ENCODE results near the gene PISD.

DNA sequence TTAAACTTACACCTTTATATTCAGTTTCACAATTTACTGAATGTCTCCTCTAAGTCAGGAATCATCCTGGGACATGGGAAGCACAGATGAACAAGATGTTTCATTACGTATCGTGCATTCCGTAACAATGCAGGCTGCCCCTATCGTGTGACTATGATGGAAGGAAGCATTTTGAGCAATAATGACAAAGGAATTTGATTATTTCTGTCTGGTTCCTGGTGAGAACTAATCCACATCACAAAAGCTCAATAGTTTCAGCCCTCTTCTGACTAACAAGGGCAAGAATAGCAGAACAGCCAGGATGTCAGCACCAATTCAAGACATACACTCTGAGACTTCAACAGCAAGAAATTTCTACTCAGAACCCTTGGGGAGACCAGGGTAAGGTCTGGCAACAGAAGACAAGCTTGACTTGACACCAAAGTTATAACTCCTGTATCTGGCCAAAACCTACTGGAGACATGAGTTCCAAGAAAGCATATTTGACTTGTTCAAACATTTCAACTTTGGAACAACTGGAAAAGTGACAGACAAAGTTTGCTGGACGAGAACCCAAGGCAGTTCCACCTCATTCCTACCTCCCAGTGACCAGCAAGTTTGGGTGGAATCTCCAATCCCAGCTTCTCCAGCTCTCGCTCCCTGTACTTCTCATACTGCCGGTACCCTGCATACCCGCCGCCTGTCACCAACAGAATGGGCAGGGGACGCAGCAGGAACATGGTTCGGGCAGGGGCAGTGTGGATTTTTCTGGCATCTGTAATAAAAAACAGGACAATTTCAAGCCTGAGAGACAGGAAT lies 14.3 kb downstream of the PISD start:
- TF ChIP-seq POLR2A (IDR thresholded peaks at IDR 0.05; ENCODE audit: low read depth, low read length): no peak
- TF ChIP-seq, protein P1, sequence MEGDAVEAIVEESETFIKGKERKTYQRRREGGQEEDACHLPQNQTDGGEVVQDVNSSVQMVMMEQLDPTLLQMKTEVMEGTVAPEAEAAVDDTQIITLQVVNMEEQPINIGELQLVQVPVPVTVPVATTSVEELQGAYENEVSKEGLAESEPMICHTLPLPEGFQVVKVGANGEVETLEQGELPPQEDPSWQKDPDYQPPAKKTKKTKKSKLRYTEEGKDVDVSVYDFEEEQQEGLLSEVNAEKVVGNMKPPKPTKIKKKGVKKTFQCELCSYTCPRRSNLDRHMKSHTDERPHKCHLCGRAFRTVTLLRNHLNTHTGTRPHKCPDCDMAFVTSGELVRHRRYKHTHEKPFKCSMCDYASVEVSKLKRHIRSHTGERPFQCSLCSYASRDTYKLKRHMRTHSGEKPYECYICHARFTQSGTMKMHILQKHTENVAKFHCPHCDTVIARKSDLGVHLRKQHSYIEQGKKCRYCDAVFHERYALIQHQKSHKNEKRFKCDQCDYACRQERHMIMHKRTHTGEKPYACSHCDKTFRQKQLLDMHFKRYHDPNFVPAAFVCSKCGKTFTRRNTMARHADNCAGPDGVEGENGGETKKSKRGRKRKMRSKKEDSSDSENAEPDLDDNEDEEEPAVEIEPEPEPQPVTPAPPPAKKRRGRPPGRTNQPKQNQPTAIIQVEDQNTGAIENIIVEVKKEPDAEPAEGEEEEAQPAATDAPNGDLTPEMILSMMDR (IDR thresholded peaks at IDR 0.05; ENCODE audit: extremely low read depth in 1 of 2, insufficient read depth in 1 of 2, low read depth in 1 of 2, low read length in 2 of 2): no peak
- peak; percentile 53 for TF ChIP-seq JUN (IDR thresholded peaks at IDR 0.05; ENCODE audit: borderline replicate concordance, insufficient read depth, insufficient read length, low read depth)
- no peak for TF ChIP-seq FOS (IDR thresholded peaks at IDR 0.05; ENCODE audit: borderline replicate concordance, insufficient read depth, low read length)
- TF ChIP-seq, protein P2, sequence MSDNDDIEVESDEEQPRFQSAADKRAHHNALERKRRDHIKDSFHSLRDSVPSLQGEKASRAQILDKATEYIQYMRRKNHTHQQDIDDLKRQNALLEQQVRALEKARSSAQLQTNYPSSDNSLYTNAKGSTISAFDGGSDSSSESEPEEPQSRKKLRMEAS (IDR thresholded peaks at IDR 0.05; ENCODE audit: insufficient read depth, insufficient read length): no peak
- no peak for TF ChIP-seq POLR2AphosphoS5 (IDR thresholded peaks at IDR 0.05; ENCODE audit: insufficient read depth, low read depth, low read length)
- no peak for TF ChIP-seq EZH2 (IDR thresholded peaks at IDR 0.05; ENCODE audit: borderline replicate concordance, low read depth, low read length, severe bottlenecking)
